DOHH2 (cell line): Measurements from ENCODE around the gene CNOT2.

ENCODE experiments used
- H3F3A ChIP-seq: fragments of 200-600 bp; sonication (generic), shearing (Covaris generic); 2 replicates; pipeline ENCODE4 v1.6.0; 2016; ENCODE audit warnings: antibody characterized with exemption, mild to moderate bottlenecking; ENCODE audit not compliant: control insufficient read depth, insufficient read depth
- H3K27ac ChIP-seq: fragments of 200-600 bp; sonication (generic); 2 replicates; pipeline ENCODE4 v1.5.1; 2014; ENCODE audit warnings: low read depth, mild to moderate bottlenecking, low read length, moderate library complexity
- H3K27me3 ChIP-seq: fragments of 200-600 bp; sonication (generic); 2 replicates; pipeline ENCODE4 v1.6.1; 2014; ENCODE audit warnings: mild to moderate bottlenecking, low read length, mixed read lengths; ENCODE audit not compliant: control insufficient read depth
- H3K36me3 ChIP-seq: fragments of 200-600 bp; sonication (generic); 2 replicates; pipeline ENCODE4 v1.6.1; 2014; ENCODE audit warnings: mild to moderate bottlenecking, low read length, moderate library complexity, mixed read lengths; ENCODE audit not compliant: control insufficient read depth
- H3K4me1 ChIP-seq: fragments of 200-600 bp; sonication (generic); 2 replicates; pipeline ENCODE4 v1.6.1; 2014; ENCODE audit warnings: mild to moderate bottlenecking, low read length, mixed read lengths; ENCODE audit not compliant: control insufficient read depth
- H3K4me2 ChIP-seq: fragments of 200-600 bp; sonication (generic); 2 replicates; pipeline ENCODE4 v1.6.0; 2014; ENCODE audit warnings: mild to moderate bottlenecking, low read length, moderate library complexity
- H3K4me3 ChIP-seq: fragments of 200-600 bp; sonication (generic); 2 replicates; pipeline ENCODE4 v1.5.1; 2014; ENCODE audit warnings: mild to moderate bottlenecking, low read length, mixed read lengths
- H3K79me2 ChIP-seq: fragments of 200-600 bp; sonication (generic); 2 replicates; pipeline ENCODE4 v1.6.1; 2014; ENCODE audit warnings: mild to moderate bottlenecking, low read length, mixed read lengths; ENCODE audit not compliant: control insufficient read depth
- H3K9me2 ChIP-seq: fragments of 200-600 bp; sonication (generic); replicated peaks from 2 replicates; pipeline ENCODE4 v1.6.1; 2014; ENCODE audit warnings: mild to moderate bottlenecking, low read length, mixed read lengths; ENCODE audit not compliant: control insufficient read depth
- H3K9me3 ChIP-seq: fragments of 200-600 bp; sonication (generic); 2 replicates; pipeline ENCODE4 v1.6.1; 2014; ENCODE audit warnings: antibody characterized with exemption, low read length, mixed read lengths; ENCODE audit not compliant: control insufficient read depth, insufficient read depth
- H4K20me1 ChIP-seq: fragments of 200-600 bp; sonication (generic); 2 replicates; pipeline ENCODE4 v1.6.0; 2014; ENCODE audit warnings: low read depth, mild to moderate bottlenecking, antibody characterized with exemption, low read length, moderate library complexity; ENCODE audit not compliant: control insufficient read depth, insufficient read depth
- EZH2phosphoT487 ChIP-seq: fragments of 200-600 bp; sonication (generic); IDR thresholded peaks from 2 replicates; pipeline ENCODE4 v1.6.1; 2017; ENCODE audit warnings: borderline replicate concordance, mild to moderate bottlenecking, antibody characterized with exemption, low read length, moderate library complexity, mixed read lengths
- TF ChIP-seq, protein P1 (sequence below): fragments of 200-600 bp; sonication (generic); IDR thresholded peaks from one replicate; pipeline ENCODE4 v1.5.1; 2014; ENCODE audit warnings: antibody characterized with exemption, mild to moderate bottlenecking, low read depth, low read length; ENCODE audit not compliant: poor library complexity, severe bottlenecking

Gene CNOT2

DNA sequence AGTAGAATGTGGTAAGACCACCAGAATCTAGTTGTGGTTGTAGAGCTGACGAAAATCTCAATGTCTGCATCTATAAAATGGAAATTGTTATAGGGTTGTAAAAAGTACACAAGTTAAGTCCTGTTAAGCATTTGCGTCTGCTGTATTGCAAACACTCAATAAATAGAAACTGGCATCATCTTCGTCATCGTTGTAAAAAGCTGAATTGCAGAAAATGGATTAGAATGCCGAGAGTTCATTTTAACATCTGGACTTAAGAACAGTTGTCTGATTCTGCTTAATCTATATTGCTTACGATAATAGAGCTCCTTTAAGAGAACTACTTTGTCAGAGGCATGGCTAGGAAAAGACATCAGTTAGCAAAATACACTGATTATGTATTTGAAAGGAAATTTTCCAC, 156.1 kb downstream of the CNOT2 start:
- H3K27me3 ChIP-seq = no peaks in the 10 kb centered on the region
- H4K20me1 ChIP-seq = no peaks in the 10 kb centered on the region
- peaks cover 16% of the 10 kb centered on the region for H3K4me1 ChIP-seq
- no peaks in the 10 kb centered on the region for H3K9me3 ChIP-seq
- 0 out of 2 replicates have a peak, but pooled peaks cover 2% of the 10 kb centered on the region for H3F3A ChIP-seq
- H3K36me3 ChIP-seq = peaks cover 94% of the 10 kb centered on the region
- TF ChIP-seq, protein P1, sequence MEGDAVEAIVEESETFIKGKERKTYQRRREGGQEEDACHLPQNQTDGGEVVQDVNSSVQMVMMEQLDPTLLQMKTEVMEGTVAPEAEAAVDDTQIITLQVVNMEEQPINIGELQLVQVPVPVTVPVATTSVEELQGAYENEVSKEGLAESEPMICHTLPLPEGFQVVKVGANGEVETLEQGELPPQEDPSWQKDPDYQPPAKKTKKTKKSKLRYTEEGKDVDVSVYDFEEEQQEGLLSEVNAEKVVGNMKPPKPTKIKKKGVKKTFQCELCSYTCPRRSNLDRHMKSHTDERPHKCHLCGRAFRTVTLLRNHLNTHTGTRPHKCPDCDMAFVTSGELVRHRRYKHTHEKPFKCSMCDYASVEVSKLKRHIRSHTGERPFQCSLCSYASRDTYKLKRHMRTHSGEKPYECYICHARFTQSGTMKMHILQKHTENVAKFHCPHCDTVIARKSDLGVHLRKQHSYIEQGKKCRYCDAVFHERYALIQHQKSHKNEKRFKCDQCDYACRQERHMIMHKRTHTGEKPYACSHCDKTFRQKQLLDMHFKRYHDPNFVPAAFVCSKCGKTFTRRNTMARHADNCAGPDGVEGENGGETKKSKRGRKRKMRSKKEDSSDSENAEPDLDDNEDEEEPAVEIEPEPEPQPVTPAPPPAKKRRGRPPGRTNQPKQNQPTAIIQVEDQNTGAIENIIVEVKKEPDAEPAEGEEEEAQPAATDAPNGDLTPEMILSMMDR = no peak
- TF ChIP-seq EZH2phosphoT487 = no peak
- no peak overlapping the region for H3K4me3 ChIP-seq
- H3K79me2 ChIP-seq = peaks cover 50% of the 10 kb centered on the region
- no peak overlapping the region for H3K27ac ChIP-seq
- H3K9me2 ChIP-seq = no peaks in the 10 kb centered on the region
- H3K4me2 ChIP-seq = no peak overlapping the region

DNA sequence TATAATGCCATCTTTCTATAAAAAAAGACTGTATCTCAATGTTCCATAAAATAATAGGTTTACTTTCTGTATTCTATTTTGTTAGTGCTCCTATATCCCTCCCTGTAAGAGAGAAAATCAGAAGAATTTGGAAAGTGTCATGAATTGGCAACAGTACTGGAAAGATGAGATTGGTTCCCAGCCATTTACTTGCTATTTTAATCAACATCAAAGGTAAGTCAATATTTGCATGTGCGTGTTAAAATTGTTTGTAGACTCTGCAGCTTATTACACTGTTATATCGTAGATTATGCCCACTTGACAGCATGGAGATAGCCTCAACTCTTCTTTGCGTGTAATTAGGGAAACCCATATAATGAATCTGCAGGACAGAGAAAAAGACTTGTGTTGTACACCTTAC, 156.9 kb downstream of the CNOT2 start:
- no peaks in the 10 kb centered on the region for H3K27me3 ChIP-seq
- TF ChIP-seq EZH2phosphoT487 = no peak
- TF ChIP-seq, protein P1 = no peak
- H3K4me3 ChIP-seq = no peak overlapping the region
- no peaks in the 10 kb centered on the region for H3K9me2 ChIP-seq
- H3K9me3 ChIP-seq = no peaks in the 10 kb centered on the region
- H3K79me2 ChIP-seq = peaks cover 42% of the 10 kb centered on the region
- 0 out of 2 replicates have a peak, but pooled peaks cover 2% of the 10 kb centered on the region for H3F3A ChIP-seq
- H3K27ac ChIP-seq = no peak overlapping the region
- no peak overlapping the region for H3K4me2 ChIP-seq
- H4K20me1 ChIP-seq = no peaks in the 10 kb centered on the region
- peaks cover 94% of the 10 kb centered on the region for H3K36me3 ChIP-seq
- H3K4me1 ChIP-seq = peaks cover 16% of the 10 kb centered on the region

DNA sequence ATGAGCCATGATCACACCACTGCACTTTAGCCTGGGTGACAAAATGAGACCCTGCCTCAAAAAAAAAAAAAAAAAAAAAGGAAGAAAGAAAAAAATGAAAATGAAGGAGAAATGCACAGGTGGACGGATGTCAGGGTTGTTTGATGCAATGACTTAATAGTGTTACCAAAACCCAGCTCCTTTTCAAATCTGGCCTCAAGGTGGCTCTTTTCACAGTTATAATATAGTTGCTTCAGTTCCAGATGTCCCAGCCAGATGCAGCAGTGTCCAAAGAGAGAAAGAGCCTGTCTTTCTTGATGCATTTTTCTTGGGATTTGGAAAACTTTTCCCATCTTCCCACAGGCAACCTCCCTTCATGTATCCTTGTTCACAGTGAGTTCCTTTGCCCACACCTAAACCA, 159.4 kb downstream of the CNOT2 start:
- H3K27me3 ChIP-seq = no peaks in the 10 kb centered on the region

More for the DNA sequence above, 159.4 kb downstream of the CNOT2 start:
- Histone ChIP-seq H3K4me1 (peaks cover 6% of the 10 kb centered on the region), H3K36me3 (peaks cover 88% of the 10 kb centered on the region), H3K9me3 (no peaks in the 10 kb centered on the region), H3K27ac (no peak overlapping the region), H3K9me2 (no peaks in the 10 kb centered on the region), H4K20me1 (no peaks in the 10 kb centered on the region), H3K4me2 (no peak overlapping the region), H3K4me3 (no peak overlapping the region), H3K79me2 (peaks cover 18% of the 10 kb centered on the region), H3F3A (0 out of 2 replicates have a peak, but pooled peaks cover 2% of the 10 kb centered on the region)
- TF ChIP-seq EZH2phosphoT487 = no peak
- TF ChIP-seq, protein P1 = no peak
